Keratinocyte (primary cell): Measurements from ENCODE around the gene RALGPS2. TPM values are rescaled to one million over a fixed set of nuclear protein-coding genes. Genes with fewer than 3 reads are reported as not detected.

ENCODE experiments used
- DNase-seq: peaks from one replicate; pipeline ENCODE4 v3.0.0-alpha.2; 2011; ENCODE audit warnings: low read depth, missing footprints, low spot score
- FAIRE-seq: peaks from 2 replicates; lab custom pipeline; 2011; peaks lifted over from hg19 to GRCh38; lab: Jason Lieb, UNC
- H2AFZ ChIP-seq: 2 replicates; pipeline ENCODE4 v1.6.0; 2012; ENCODE audit warnings: low read length, control low read depth, inconsistent platforms; ENCODE audit not compliant: control insufficient read depth
- H3K27ac ChIP-seq: 2 replicates; pipeline ENCODE4 v1.5.1; 2011; ENCODE audit warnings: low read length; ENCODE audit not compliant: control insufficient read depth, insufficient read depth
- H3K27me3 ChIP-seq: 3 replicates; pipeline ENCODE4 v1.6.0; 2011; ENCODE audit warnings: low read length; ENCODE audit not compliant: control insufficient read depth, insufficient read depth; ENCODE audit errors: extremely low read depth
- H3K36me3 ChIP-seq, 2 experiments: 2 replicates in 1 of 2; 3 replicates in 1 of 2; pipeline ENCODE4 v1.5.1; 2011; ENCODE audit warnings: low read length in 2 of 2, mild to moderate bottlenecking in 1 of 2; ENCODE audit not compliant: control insufficient read depth in 2 of 2, insufficient read depth in 2 of 2; ENCODE audit errors: extremely low read depth in 1 of 2
- H3K4me1 ChIP-seq: 3 replicates; pipeline ENCODE4 v1.5.1; 2011; ENCODE audit warnings: low read length; ENCODE audit not compliant: control insufficient read depth, insufficient read depth; ENCODE audit errors: extremely low read depth
- H3K4me2 ChIP-seq: 3 replicates; pipeline ENCODE4 v1.6.0; 2011; ENCODE audit warnings: low read depth, low read length; ENCODE audit not compliant: control insufficient read depth, insufficient read depth; ENCODE audit errors: extremely low read depth
- H3K4me3 ChIP-seq, 3 experiments: fragments of 200-600 bp in 1 of 3; sonication (generic) in 1 of 3; 2 replicates in 2 of 3; 3 replicates in 1 of 3; pipeline ENCODE4 v1.5.1; 2011 to 2016; ENCODE audit warnings: low read length in 3 of 3, mild to moderate bottlenecking in 3 of 3, control low read depth in 2 of 3, inconsistent platforms in 1 of 3, low read depth in 1 of 3, mixed read lengths in 1 of 3, mixed run types in 1 of 3, moderate library complexity in 1 of 3; ENCODE audit not compliant: control insufficient read depth in 2 of 3, insufficient read depth in 2 of 3; ENCODE audit errors: extremely low read depth in 1 of 3
- H3K79me2 ChIP-seq: 2 replicates; pipeline ENCODE4 v1.6.0; 2012; ENCODE audit warnings: low read length; ENCODE audit not compliant: control insufficient read depth, insufficient read depth
- H3K9ac ChIP-seq: 3 replicates; pipeline ENCODE4 v1.6.0; 2011; ENCODE audit warnings: low read length; ENCODE audit not compliant: control insufficient read depth, insufficient read depth; ENCODE audit errors: extremely low read depth
- H3K9me1 ChIP-seq: 3 replicates; pipeline ENCODE4 v1.6.0; 2011; ENCODE audit warnings: low read length; ENCODE audit not compliant: control insufficient read depth, insufficient read depth; ENCODE audit errors: extremely low read depth
- H3K9me3 ChIP-seq: 2 replicates; pipeline ENCODE4 v1.5.1; 2012; ENCODE audit warnings: low read depth, low read length; ENCODE audit not compliant: control insufficient read depth
- H4K20me1 ChIP-seq: 3 replicates; pipeline ENCODE4 v1.6.0; 2011; ENCODE audit warnings: low read length; ENCODE audit not compliant: control insufficient read depth, insufficient read depth; ENCODE audit errors: extremely low read depth
- EZH2 ChIP-seq: IDR thresholded peaks from one replicate; pipeline ENCODE4 v1.6.1; 2012; ENCODE audit warnings: inconsistent platforms, mild to moderate bottlenecking, low read length, moderate library complexity
- dilution Hi-C: fragments of 300-500 bp; cut with MboI; formaldehyde crosslinking; loops from one replicate; pipeline ENCODE4 v1.7.0; 2020; ENCODE audit warnings: low sequenced_read_pairs; ENCODE audit not compliant: extremely low pct_ligation_motif_present
- polyA plus RNA-seq, 5 experiments: library from polyadenylated mRNA; depleted of rRNA in 3 of 5; stranded (reverse) in 3 of 5; stranded (forward) in 1 of 5; unstranded in 1 of 5; fragments of >200 nt; gene quantifications; 1 replicate in 1 of 5; 2 replicates in 3 of 5; 3 replicates in 1 of 5; pipeline versions ENCODE4 v1.2.1 to v1.2.3, GENCODE V29; 2011 to 2012; ENCODE audit warnings: missing spikeins in 2 of 5, low read depth in 1 of 5, low replicate concordance in 1 of 5
- TF ChIP-seq, protein P1 (sequence below), 3 experiments: IDR thresholded peaks in 1 of 3; conservative IDR thresholded peaks in 1 of 3; optimal IDR thresholded peaks in 1 of 3; 2 replicates in 2 of 3; 3 replicates in 1 of 3; pipeline versions ENCODE3 to v1.5.1; 2011; ENCODE audit warnings: low read length in 3 of 3, mild to moderate bottlenecking in 3 of 3, moderate library complexity in 2 of 3, control low read depth in 1 of 3, inconsistent platforms in 1 of 3; ENCODE audit not compliant: insufficient read depth in 2 of 3; ENCODE audit errors: extremely low read depth in 1 of 3

RALGPS2 gene
- polyA plus RNA-seq, 1 donor (not counting 4 experiments of a cell fraction or from before 2014, with no cell fraction given): 14.8 TPM

DNA sequence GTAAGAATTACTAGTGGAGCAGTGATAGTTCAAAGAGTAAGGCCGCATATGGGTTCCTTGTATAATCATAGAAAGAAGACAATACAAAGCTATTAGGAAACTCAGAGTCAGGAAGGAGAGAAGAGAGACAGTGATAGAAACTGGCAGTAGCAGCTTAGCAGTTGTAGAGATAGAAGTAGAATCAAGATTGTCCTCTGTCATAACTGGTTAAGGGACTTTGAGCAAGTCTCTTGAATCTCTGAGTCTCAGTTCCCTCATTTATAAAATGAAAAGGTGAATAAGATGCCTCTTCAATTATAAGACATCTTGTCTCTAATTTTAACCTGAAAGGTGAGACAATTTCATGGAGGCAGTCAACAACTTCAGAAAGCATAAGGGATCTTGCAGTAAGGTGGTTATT lies 6.5 kb upstream of the RALGPS2 start:
- H3K4me2 ChIP-seq: no peak overlapping the region
- H3K9ac ChIP-seq: no peak overlapping the region
- DNase-seq: no peak
- H2AFZ ChIP-seq: no peak overlapping the region
- FAIRE-seq: no peak
- no peaks in the 10 kb centered on the region for H3K9me1 ChIP-seq
- H4K20me1 ChIP-seq: no peaks in the 10 kb centered on the region
- H3K4me1 ChIP-seq: no peaks in the 10 kb centered on the region
- H3K9me3 ChIP-seq: no peaks in the 10 kb centered on the region
- H3K27ac ChIP-seq: no peak overlapping the region
- H3K4me3 ChIP-seq: no peak overlapping the region
- H3K36me3 ChIP-seq: no peaks in the 10 kb centered on the region
- TF ChIP-seq, protein P1, sequence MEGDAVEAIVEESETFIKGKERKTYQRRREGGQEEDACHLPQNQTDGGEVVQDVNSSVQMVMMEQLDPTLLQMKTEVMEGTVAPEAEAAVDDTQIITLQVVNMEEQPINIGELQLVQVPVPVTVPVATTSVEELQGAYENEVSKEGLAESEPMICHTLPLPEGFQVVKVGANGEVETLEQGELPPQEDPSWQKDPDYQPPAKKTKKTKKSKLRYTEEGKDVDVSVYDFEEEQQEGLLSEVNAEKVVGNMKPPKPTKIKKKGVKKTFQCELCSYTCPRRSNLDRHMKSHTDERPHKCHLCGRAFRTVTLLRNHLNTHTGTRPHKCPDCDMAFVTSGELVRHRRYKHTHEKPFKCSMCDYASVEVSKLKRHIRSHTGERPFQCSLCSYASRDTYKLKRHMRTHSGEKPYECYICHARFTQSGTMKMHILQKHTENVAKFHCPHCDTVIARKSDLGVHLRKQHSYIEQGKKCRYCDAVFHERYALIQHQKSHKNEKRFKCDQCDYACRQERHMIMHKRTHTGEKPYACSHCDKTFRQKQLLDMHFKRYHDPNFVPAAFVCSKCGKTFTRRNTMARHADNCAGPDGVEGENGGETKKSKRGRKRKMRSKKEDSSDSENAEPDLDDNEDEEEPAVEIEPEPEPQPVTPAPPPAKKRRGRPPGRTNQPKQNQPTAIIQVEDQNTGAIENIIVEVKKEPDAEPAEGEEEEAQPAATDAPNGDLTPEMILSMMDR (optimal IDR thresholded peaks at IDR 0.05 in 1 of 3, IDR thresholded peaks at IDR 0.05 in 1 of 3, conservative IDR thresholded peaks at IDR 0.05 in 1 of 3; ENCODE audit: extremely low read depth in 1 of 3, insufficient read depth in 2 of 3, low read length in 3 of 3): no peak
- no peak for TF ChIP-seq EZH2
- H3K79me2 ChIP-seq: no peaks in the 10 kb centered on the region
- H3K27me3 ChIP-seq: no peaks in the 10 kb centered on the region
- dilution Hi-C loops: no loop called here

DNA sequence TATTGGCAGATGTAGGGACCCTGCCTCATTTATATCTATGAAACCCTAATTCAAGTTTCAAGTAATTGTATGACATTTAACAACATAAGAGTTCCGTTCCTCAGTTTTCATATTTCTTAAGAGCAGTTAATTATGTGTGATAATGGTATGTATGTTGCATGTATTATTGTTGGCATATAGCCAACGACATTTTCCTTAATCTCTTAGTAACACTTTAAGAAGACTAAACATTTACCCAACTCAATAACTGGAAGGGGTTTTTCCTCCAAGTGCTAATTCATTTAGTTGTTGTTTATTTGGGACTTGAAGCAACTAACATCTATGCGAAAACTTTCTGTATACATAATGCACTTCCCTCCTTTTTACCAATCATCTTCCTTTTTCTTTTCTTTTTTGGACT lies 1.5 kb upstream of the RALGPS2 start:
- H3K4me2 ChIP-seq: no peak overlapping the region
- DNase-seq: no peak
- peak; percentile 26 for FAIRE-seq

More for the DNA sequence above, 1.5 kb upstream of the RALGPS2 start:
- TF ChIP-seq, protein P1 (optimal IDR thresholded peaks at IDR 0.05 in 1 of 3, IDR thresholded peaks at IDR 0.05 in 1 of 3, conservative IDR thresholded peaks at IDR 0.05 in 1 of 3; ENCODE audit: extremely low read depth in 1 of 3, insufficient read depth in 2 of 3, low read length in 3 of 3): no peak
- no peak for TF ChIP-seq EZH2
- dilution Hi-C loops: no loop called here
- Histone ChIP-seq H3K9ac (no peak overlapping the region), H3K27ac (no peak overlapping the region), H3K9me1 (no peaks in the 10 kb centered on the region), H3K36me3 (no peaks in the 10 kb centered on the region), H3K4me1 (peaks cover 13% of the 10 kb centered on the region), H2AFZ (no peak overlapping the region), H3K4me3 (no peak overlapping the region), H3K79me2 (peaks cover 12% of the 10 kb centered on the region), H4K20me1 (no peaks in the 10 kb centered on the region), H3K27me3 (no peaks in the 10 kb centered on the region), H3K9me3 (no peaks in the 10 kb centered on the region)
